Glutamatergic neuron (in vitro differentiated cells): ENCODE measurements around the gene ARHGEF40. TPM values are rescaled to one million over a fixed set of nuclear protein-coding genes. Genes with fewer than 3 reads are reported as not detected.

Source experiments
- DNase-seq: peaks from one replicate; pipeline ENCODE4 v3.0.0; 2022
- H3K27ac Mint-ChIP-seq: one replicate; pipeline ENCODE4 v1.8.0; 2020; ENCODE audit warnings: mild to moderate bottlenecking, mixed read lengths, inconsistent platforms; ENCODE audit not compliant: unreplicated experiment
- H3K27me3 Mint-ChIP-seq: one replicate; pipeline ENCODE4 v1.8.0; 2020; ENCODE audit warnings: mild to moderate bottlenecking, moderate library complexity, mixed read lengths, inconsistent platforms; ENCODE audit not compliant: unreplicated experiment
- H3K36me3 Mint-ChIP-seq: one replicate; pipeline ENCODE4 v1.8.0; 2020; ENCODE audit warnings: mild to moderate bottlenecking, mixed read lengths, inconsistent platforms; ENCODE audit not compliant: unreplicated experiment
- H3K4me1 Mint-ChIP-seq: one replicate; pipeline ENCODE4 v1.8.0; 2020; ENCODE audit warnings: mild to moderate bottlenecking, low read depth, mixed read lengths, inconsistent platforms; ENCODE audit not compliant: unreplicated experiment
- H3K4me3 Mint-ChIP-seq: one replicate; pipeline ENCODE4 v1.8.0; 2020; ENCODE audit warnings: mild to moderate bottlenecking, mixed read lengths, inconsistent platforms; ENCODE audit not compliant: unreplicated experiment
- H3K9me3 Mint-ChIP-seq: one replicate; pipeline ENCODE4 v1.8.0; 2020; ENCODE audit warnings: mild to moderate bottlenecking, moderate library complexity, mixed read lengths, inconsistent platforms; ENCODE audit not compliant: unreplicated experiment
- CTCF ChIP-seq: fragments of 200-600 bp; sonication (generic); IDR thresholded peaks from one replicate; pipeline ENCODE4 v1.5.0; 2021; ENCODE audit not compliant: partially characterized antibody, unreplicated experiment
- total RNA-seq: library from RNA; stranded (reverse); fragmentation: NEBNext Ultra II Directional; extraction: Animal tissue kit (Norgen Biotek cat#: 25700); gene quantifications from one replicate; pipeline ENCODE4 v1.2.1, GENCODE V29; 2021; ENCODE audit not compliant: unreplicated experiment

Gene ARHGEF40
- total RNA-seq, 1 donor from 2014 or later: 42.4 TPM

GRCh38 chr14:21090940-21091663 is 21.0 kb downstream of the ARHGEF40 start:
- TF ChIP-seq CTCF: no peak
- Mint-ChIP-seq H3K9me3 (peaks cover 21% of the 10 kb centered on the region), H3K27me3 (peaks cover 26% of the 10 kb centered on the region), H3K4me3 (peak overlapping the region; percentile 87), H3K27ac (peak overlapping the region; percentile 96), H3K36me3 (no peaks in the 10 kb centered on the region), H3K4me1 (peaks cover 51% of the 10 kb centered on the region)
- no peak for DNase-seq

- peaks cover 33% of the 10 kb centered on the region for H3K27me3 Mint-ChIP-seq
- TF ChIP-seq CTCF: no peak
- H3K4me3 Mint-ChIP-seq: peak overlapping the region; percentile 87
- no peaks in the 10 kb centered on the region for H3K36me3 Mint-ChIP-seq
- H3K27ac Mint-ChIP-seq: peak overlapping the region; percentile 96
- peaks cover 23% of the 10 kb centered on the region for H3K9me3 Mint-ChIP-seq
- no peak for DNase-seq
- H3K4me1 Mint-ChIP-seq: peaks cover 48% of the 10 kb centered on the region
Measured at GRCh38 chr14:21091821-21092272, 21.7 kb downstream of the ARHGEF40 start.

- TF ChIP-seq CTCF: peak; percentile 99
- H3K36me3 Mint-ChIP-seq: no peaks in the 10 kb centered on the region
- peak; percentile 91 for DNase-seq
- H3K4me3 Mint-ChIP-seq: peak overlapping the region; percentile 97
- H3K27ac Mint-ChIP-seq: peak overlapping the region; percentile 75
- H3K27me3 Mint-ChIP-seq: peaks cover 36% of the 10 kb centered on the region
- peaks cover 28% of the 10 kb centered on the region for H3K9me3 Mint-ChIP-seq
- peaks cover 49% of the 10 kb centered on the region for H3K4me1 Mint-ChIP-seq
Measured at GRCh38 chr14:21092273-21093011, 22.3 kb downstream of the ARHGEF40 start.

GRCh38 chr14:21093018-21093417 is 22.9 kb downstream of the ARHGEF40 start:
- TF ChIP-seq CTCF: no peak
- peak overlapping the region; percentile 100 for H3K27ac Mint-ChIP-seq
- H3K9me3 Mint-ChIP-seq: peaks cover 29% of the 10 kb centered on the region
- no peaks in the 10 kb centered on the region for H3K36me3 Mint-ChIP-seq
- DNase-seq: no peak
- peaks cover 43% of the 10 kb centered on the region for H3K4me1 Mint-ChIP-seq
- H3K4me3 Mint-ChIP-seq: peak overlapping the region; percentile 97
- peaks cover 36% of the 10 kb centered on the region for H3K27me3 Mint-ChIP-seq
